Spleen (tissue), 11 donors: ENCODE results near the gene CNKSR2. TPM values are rescaled to one million over a fixed set of nuclear protein-coding genes. Genes with fewer than 3 reads are reported as not detected.

Experiments used
- DNase-seq: peaks from one replicate; pipeline ENCODE4 v3.0.0-alpha.2; 2020
- H3K27ac ChIP-seq, 8 donors: fragments of 200-600 bp; sonication (generic) in 7 of 8; 1 replicate in 4 of 8; 2 replicates in 4 of 8; pipeline versions ENCODE4 v1.5.0 to v1.8.0; 2016 to 2021; ENCODE audit warnings: inconsistent platforms in 4 of 8, mild to moderate bottlenecking in 4 of 8, moderate library complexity in 1 of 8
- H3K27me3 ChIP-seq, 7 donors: fragments of 200-600 bp; sonication (generic) in 6 of 7; replicated peaks in 1 of 7; 1 replicate in 4 of 7; 2 replicates in 3 of 7; pipeline versions ENCODE4 v1.5.0 to v1.8.0; 2016 to 2021; ENCODE audit warnings: inconsistent platforms in 3 of 7, mild to moderate bottlenecking in 1 of 7
- H3K36me3 ChIP-seq, 6 donors: fragments of 200-600 bp; sonication (generic) in 5 of 6; 1 replicate in 4 of 6; 2 replicates in 2 of 6; pipeline versions ENCODE4 v1.5.0 to v1.8.0; 2016 to 2021; ENCODE audit warnings: inconsistent platforms in 2 of 6
- H3K4me1 ChIP-seq, 6 donors: fragments of 200-600 bp; sonication (generic) in 5 of 6; 1 replicate in 3 of 6; 2 replicates in 3 of 6; pipeline versions ENCODE4 v1.5.0 to v1.8.0; 2016 to 2021; ENCODE audit warnings: inconsistent platforms in 3 of 6
- H3K4me3 ChIP-seq, 8 donors: fragments of 200-600 bp; sonication (generic) in 7 of 8; 1 replicate in 4 of 8; 2 replicates in 4 of 8; pipeline versions ENCODE4 v1.5.0 to v1.8.0; 2016 to 2021; ENCODE audit warnings: inconsistent platforms in 4 of 8, mild to moderate bottlenecking in 4 of 8, moderate library complexity in 2 of 8
- H3K9me3 ChIP-seq, 8 donors: fragments of 200-600 bp; sonication (generic) in 7 of 8; 1 replicate in 4 of 8; 2 replicates in 4 of 8; pipeline versions ENCODE4 v1.5.0 to v1.8.0; 2016 to 2021; ENCODE audit warnings: inconsistent platforms in 4 of 8
- CTCF ChIP-seq, 11 experiments: fragments of 200-600 bp in 7 of 11; fragments of 450-650 bp in 4 of 11; sonication (generic) in 4 of 11; IDR thresholded peaks in 8 of 11; conservative IDR thresholded peaks in 3 of 11; 1 replicate in 7 of 11; 2 replicates in 4 of 11; pipeline versions ENCODE4 v1.4.0 to v1.8.0; 2016 to 2021; ENCODE audit warnings: antibody characterized with exemption in 11 of 11, inconsistent platforms in 4 of 11, mild to moderate bottlenecking in 1 of 11
- POLR2A ChIP-seq, 3 donors: fragments of 450-650 bp; IDR thresholded peaks; one replicate each; pipeline ENCODE4 v1.5.1; 2017; ENCODE audit warnings: antibody characterized with exemption in 3 of 3, mild to moderate bottlenecking in 1 of 3
- POLR2AphosphoS5 ChIP-seq, 3 donors: sonication (generic); formaldehyde crosslinking; IDR thresholded peaks; one replicate each; pipeline ENCODE4 v1.5.1; 2017; ENCODE audit warnings: antibody characterized with exemption in 3 of 3
- WGBS, 5 donors: extraction: QIAGEN DNeasy Blood & Tissue Kit in 3 of 5; methylation state at CpG; one replicate each; pipeline versions ENCODE4 v1.1.5 to v1.1.7; 2013 to 2018; 5-methylcytosine and 5-hydroxymethylcytosine counted together
- intact Hi-C: fragments of 100-400 bp; cut with DNase I; formaldehyde crosslinking; loops from one replicate; pipeline ENCODE4 v1.15.0; 2023; ENCODE audit warnings: low total_unique reads
- polyA plus RNA-seq, 3 donors: library from polyadenylated mRNA; stranded (reverse); fragments of 200-250 nt; gene quantifications; one replicate each; pipeline ENCODE4 v1.2.1, GENCODE V29; 2013
- total RNA-seq, 7 donors: library from RNA; depleted of rRNA in 3 of 7; stranded (reverse); fragments of >200 nt in 3 of 7; fragmentation: NEBNext Ultra II Directional in 4 of 7; extraction: Animal tissue kit (Norgen Biotek cat#: 25700) in 4 of 7; gene quantifications; one replicate each; pipeline versions ENCODE4 v1.1.0 to v1.2.1, GENCODE V29; 2016 to 2021
- donor health status: healthy with polysubstance abuse.
- donor health status: DM: no; HTN: no; CAD: no; lungs with moderate emphysema.
- donor health status: DM: no; HTN: no; CAD: no.
- donor health status: Bipolar disorder and iron deficiency.
- donor health status: healthy.
- donor health status: DM: no; HTN: no; CAD: no.
- donor health status: DM: yes; HTN: yes; CAD: no.

The CNKSR2 gene
- total and polyA plus RNA-seq, 10 donors, result 1.6 to 16.8 (median 6.0) TPM

- Histone ChIP-seq H3K4me1 (no peaks in the 10 kb centered on the region), H3K27ac (no peak overlapping the region), H3K36me3 (no peaks in the 10 kb centered on the region), H3K27me3 (no peaks in the 10 kb centered on the region), H3K9me3 (no peaks in the 10 kb centered on the region), H3K4me3 (no peak overlapping the region)
- intact Hi-C loops, result no loop called here
- TF ChIP-seq POLR2AphosphoS5 (IDR thresholded peaks at IDR 0.05), result no peak
- TF ChIP-seq POLR2A (IDR thresholded peaks at IDR 0.05), result no peak
- no peak for TF ChIP-seq CTCF (IDR thresholded peaks at IDR 0.05 in 8 of 11, conservative IDR thresholded peaks at IDR 0.05 in 3 of 11)
- no peak for DNase-seq
These were observed 83.5 kb downstream of the CNKSR2 start for GRCh38 chrX:21457718-21458117.

DNA sequence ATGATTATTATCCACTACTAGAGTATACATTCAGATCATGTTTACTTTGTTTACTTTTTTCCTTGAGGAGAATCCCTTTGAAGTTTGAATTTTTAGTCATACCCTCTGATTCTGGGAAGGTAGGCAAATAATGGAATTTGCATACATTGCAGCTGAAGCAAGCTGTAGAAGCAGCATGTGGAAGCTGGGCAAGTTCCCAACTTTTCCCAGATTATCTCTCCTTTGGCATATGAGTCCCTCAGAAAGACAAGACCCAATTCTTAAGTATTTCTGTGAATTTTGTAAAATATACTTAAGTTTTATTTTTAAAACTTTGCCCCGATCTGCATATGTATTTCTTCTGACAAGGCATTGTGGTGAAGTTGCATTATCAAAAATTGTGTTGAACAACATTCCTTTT, 94.9 kb downstream of the CNKSR2 start:
- Histone ChIP-seq H3K4me1 (no peaks in the 10 kb centered on the region), H3K36me3 (no peaks in the 10 kb centered on the region), H3K9me3 (no peaks in the 10 kb centered on the region), H3K27me3 (no peaks in the 10 kb centered on the region), H3K4me3 (no peak overlapping the region), H3K27ac (no peak overlapping the region)
- DNase-seq, result no peak
- intact Hi-C loops, result no loop called here
- TF ChIP-seq POLR2AphosphoS5 (IDR thresholded peaks at IDR 0.05) (no peak), POLR2A (IDR thresholded peaks at IDR 0.05) (no peak), CTCF (IDR thresholded peaks at IDR 0.05 in 8 of 11, conservative IDR thresholded peaks at IDR 0.05 in 3 of 11) (no peak)
- 70 to 97% (median 84%) methylated on average over 1 of the region's 1 CpG for WGBS, 5 donors

DNA sequence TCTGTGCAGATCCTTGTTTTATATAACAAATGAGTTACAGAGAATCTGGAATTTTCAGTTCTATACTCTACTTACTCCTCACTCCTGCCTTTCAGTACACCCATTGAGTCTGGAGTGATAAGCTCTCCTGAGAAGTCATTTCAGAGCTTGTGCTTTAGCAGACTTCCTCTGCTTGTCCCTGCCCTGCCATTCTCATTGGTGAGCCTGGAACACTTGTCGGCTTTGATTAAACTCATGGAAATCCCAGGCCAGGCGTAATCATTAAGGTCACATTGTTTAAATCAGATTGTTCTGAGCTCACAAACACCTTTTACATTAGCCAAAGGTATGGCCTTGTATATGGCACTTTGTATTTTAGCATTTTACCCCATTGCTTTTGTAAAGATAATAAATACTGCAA, 102.7 kb downstream of the CNKSR2 start:
- intact Hi-C loops, result loop anchor here (10.0 kb wide), 1 partner anchor 942 kb away; no protein-coding TSS in a partner anchor
- Histone ChIP-seq H3K36me3 (no peaks in the 10 kb centered on the region), H3K27ac (no peak overlapping the region), H3K27me3 (no peaks in the 10 kb centered on the region), H3K9me3 (no peaks in the 10 kb centered on the region), H3K4me3 (no peak overlapping the region), H3K4me1 (peaks cover 0 to 4% (median 0%) of the 10 kb centered on the region in 6 donors)
- TF ChIP-seq CTCF (IDR thresholded peaks at IDR 0.05 in 8 of 11, conservative IDR thresholded peaks at IDR 0.05 in 3 of 11) (no peak), POLR2AphosphoS5 (IDR thresholded peaks at IDR 0.05) (no peak), POLR2A (IDR thresholded peaks at IDR 0.05) (no peak)
- no peak for DNase-seq
- 61 to 87% (median 83%) methylated on average over 2 of the region's 2 CpGs for WGBS, 5 donors

DNA sequence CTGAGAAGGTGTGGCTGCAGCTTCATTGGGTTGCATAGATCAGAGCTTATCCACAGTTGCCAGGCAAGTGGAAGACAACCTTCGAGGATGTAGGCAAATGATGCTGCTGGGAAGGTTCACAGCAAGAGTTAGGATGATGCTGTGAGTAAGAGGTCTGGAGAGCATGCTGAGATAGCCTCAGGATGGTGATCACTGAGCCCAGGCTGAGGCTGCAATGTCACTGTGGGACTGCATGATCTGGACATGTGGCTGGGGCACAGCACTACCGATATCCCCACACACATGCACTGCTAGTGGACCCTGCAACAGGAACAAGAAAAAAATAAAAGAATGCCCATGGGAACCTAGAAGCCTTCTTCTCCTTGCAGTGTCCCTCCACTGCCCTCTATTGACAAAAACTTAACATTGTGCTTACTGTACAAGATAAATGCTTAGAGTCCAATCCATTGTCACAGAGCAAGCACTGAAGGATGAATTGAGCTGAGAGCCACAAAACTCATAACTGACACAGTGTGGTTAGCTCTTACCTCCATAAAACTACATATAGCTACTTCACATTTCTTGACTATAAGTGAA, 105.6 kb downstream of the CNKSR2 start:
- H3K36me3 ChIP-seq, result no peaks in the 10 kb centered on the region
- intact Hi-C loops, result loop anchor here (10.0 kb wide), 1 partner anchor 945 kb away; no protein-coding TSS in a partner anchor
- H3K27ac ChIP-seq, result no peak overlapping the region
- peaks cover 0 to 4% (median 0%) of the 10 kb centered on the region in 6 donors for H3K4me1 ChIP-seq
- no peak overlapping the region for H3K4me3 ChIP-seq
- 21 to 43% (median 25%) methylated on average over 2 of the region's 2 CpGs for WGBS, 5 donors
- no peaks in the 10 kb centered on the region for H3K27me3 ChIP-seq
- DNase-seq, result no peak
- no peak for TF ChIP-seq POLR2A (IDR thresholded peaks at IDR 0.05)
- TF ChIP-seq CTCF (IDR thresholded peaks at IDR 0.05 in 8 of 11, conservative IDR thresholded peaks at IDR 0.05 in 3 of 11), result peak in 7 of 11 experiments; percentile 24 to 56 (median 42)
- no peaks in the 10 kb centered on the region for H3K9me3 ChIP-seq
